Muscle of back (tissue), 11 donors: ENCODE results near the gene MAOB. TPM values are rescaled to one million over a fixed set of nuclear protein-coding genes. Genes with fewer than 3 reads are reported as not detected.

Experiments
- DNase-seq, 3 donors: peaks; one replicate each; pipeline versions ENCODE4 v3.0.0 to v3.0.0-alpha.2; 2013
- polyA plus RNA-seq, 10 donors: library from polyadenylated mRNA; unstranded; fragments of 120-200 nt; gene quantifications; one replicate each; pipeline ENCODE4 v1.2.1, GENCODE V29; 2013; ENCODE audit not compliant: insufficient read length in 10 of 10

MAOB gene
- polyA plus RNA-seq, 10 donors, result 0.63 to 1.3 (median 0.78) TPM

GRCh38 chrX:43718081-43718480 is 164.2 kb downstream of the MAOB start:
- DNase-seq, result no peak

GRCh38 chrX:43717161-43717560 is 165.1 kb downstream of the MAOB start:
- DNase-seq, result no peak

GRCh38 chrX:43716696-43717095 is 165.6 kb downstream of the MAOB start:
- DNase-seq, result no peak

Other genes with a start within 250 kb of the MAOB start
- gene MAOA, start 226.2 kb downstream of the MAOB start, polyA plus RNA-seq, result 1 to 10 TPM in 3 of 10 donors, under 1 TPM in 7; 0.24 to 2.8 (median 0.76) TPM
- gene NDP, start 90.9 kb upstream of the MAOB start, polyA plus RNA-seq, result 1 to 10 TPM in 8 of 10 donors, under 1 TPM in 2; 0.67 to 3.8 (median 2.4) TPM